Suprapubic skin (tissue), 3 donors: Measurements from ENCODE around the gene CBX6.

Source experiments
- POLR2A ChIP-seq, 2 donors: fragments of 450-650 bp; IDR thresholded peaks; one replicate each; pipeline ENCODE4 v1.6.1; 2017; ENCODE audit warnings: antibody characterized with exemption in 2 of 2, mild to moderate bottlenecking in 2 of 2, moderate library complexity in 2 of 2
- TF ChIP-seq, protein P1 (sequence below), 2 donors: fragments of 200-600 bp in 1 of 2; fragments of 450-650 bp in 1 of 2; sonication (generic) in 1 of 2; IDR thresholded peaks; one replicate each; pipeline ENCODE4 v1.5.1; 2016 to 2019; ENCODE audit warnings: antibody characterized with exemption in 2 of 2, mild to moderate bottlenecking in 1 of 2, moderate library complexity in 1 of 2

DNA sequence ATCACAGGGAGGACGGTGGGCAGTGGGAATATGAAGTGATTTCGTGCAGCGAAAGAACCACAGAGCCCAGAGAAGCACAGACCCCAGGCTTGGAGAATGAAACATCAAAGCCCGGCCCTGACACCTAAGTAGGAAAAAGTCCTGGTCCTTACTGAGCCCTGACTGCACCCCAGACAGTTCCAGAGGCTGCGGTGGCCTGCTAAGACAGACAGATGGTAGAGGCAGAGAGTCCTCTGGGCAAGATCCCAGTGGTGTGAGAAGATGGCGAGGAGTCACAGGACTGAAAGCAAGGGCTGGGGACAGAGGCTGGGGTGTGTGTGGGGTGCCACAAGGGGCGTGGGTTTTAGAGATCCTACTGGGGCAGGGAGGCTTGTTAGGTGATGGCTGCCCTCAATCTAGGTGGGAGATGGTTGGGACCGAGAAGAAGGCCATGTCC, 3.7 kb downstream of the CBX6 start:
- TF ChIP-seq, protein P1, sequence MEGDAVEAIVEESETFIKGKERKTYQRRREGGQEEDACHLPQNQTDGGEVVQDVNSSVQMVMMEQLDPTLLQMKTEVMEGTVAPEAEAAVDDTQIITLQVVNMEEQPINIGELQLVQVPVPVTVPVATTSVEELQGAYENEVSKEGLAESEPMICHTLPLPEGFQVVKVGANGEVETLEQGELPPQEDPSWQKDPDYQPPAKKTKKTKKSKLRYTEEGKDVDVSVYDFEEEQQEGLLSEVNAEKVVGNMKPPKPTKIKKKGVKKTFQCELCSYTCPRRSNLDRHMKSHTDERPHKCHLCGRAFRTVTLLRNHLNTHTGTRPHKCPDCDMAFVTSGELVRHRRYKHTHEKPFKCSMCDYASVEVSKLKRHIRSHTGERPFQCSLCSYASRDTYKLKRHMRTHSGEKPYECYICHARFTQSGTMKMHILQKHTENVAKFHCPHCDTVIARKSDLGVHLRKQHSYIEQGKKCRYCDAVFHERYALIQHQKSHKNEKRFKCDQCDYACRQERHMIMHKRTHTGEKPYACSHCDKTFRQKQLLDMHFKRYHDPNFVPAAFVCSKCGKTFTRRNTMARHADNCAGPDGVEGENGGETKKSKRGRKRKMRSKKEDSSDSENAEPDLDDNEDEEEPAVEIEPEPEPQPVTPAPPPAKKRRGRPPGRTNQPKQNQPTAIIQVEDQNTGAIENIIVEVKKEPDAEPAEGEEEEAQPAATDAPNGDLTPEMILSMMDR (IDR thresholded peaks at IDR 0.05) = no peak
- no peak for TF ChIP-seq POLR2A (IDR thresholded peaks at IDR 0.05)
